ENCODE results near the gene GABRR2. TPM values are rescaled to one million over a fixed set of nuclear protein-coding genes. Genes with fewer than 3 reads are reported as not detected.

GABRR2 gene
- total and polyA plus RNA-seq, 2 experiments from 2014 or later: 0.87 to 0.94 TPM

- H3K4me1 ChIP-seq (ENCODE audit: insufficient read depth): no peaks in the 10 kb centered on the region
- no peaks in the 10 kb centered on the region for H4K20me1 ChIP-seq (ENCODE audit: insufficient read depth, poor library complexity, severe bottlenecking)
- TF ChIP-seq, protein P1, sequence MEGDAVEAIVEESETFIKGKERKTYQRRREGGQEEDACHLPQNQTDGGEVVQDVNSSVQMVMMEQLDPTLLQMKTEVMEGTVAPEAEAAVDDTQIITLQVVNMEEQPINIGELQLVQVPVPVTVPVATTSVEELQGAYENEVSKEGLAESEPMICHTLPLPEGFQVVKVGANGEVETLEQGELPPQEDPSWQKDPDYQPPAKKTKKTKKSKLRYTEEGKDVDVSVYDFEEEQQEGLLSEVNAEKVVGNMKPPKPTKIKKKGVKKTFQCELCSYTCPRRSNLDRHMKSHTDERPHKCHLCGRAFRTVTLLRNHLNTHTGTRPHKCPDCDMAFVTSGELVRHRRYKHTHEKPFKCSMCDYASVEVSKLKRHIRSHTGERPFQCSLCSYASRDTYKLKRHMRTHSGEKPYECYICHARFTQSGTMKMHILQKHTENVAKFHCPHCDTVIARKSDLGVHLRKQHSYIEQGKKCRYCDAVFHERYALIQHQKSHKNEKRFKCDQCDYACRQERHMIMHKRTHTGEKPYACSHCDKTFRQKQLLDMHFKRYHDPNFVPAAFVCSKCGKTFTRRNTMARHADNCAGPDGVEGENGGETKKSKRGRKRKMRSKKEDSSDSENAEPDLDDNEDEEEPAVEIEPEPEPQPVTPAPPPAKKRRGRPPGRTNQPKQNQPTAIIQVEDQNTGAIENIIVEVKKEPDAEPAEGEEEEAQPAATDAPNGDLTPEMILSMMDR (IDR thresholded peaks at IDR 0.05; ENCODE audit: poor library complexity): no peak
- TF ChIP-seq EZH2 (IDR thresholded peaks at IDR 0.05; ENCODE audit: borderline replicate concordance) (no peak), EZH2phosphoT487 (IDR thresholded peaks at IDR 0.05; ENCODE audit: low read depth, severe bottlenecking, unreplicated experiment) (no peak)
- H2AFZ ChIP-seq: no peak overlapping the region
- no peaks in the 10 kb centered on the region for H3K27me3 ChIP-seq
- no peak overlapping the region for H3K4me2 ChIP-seq
- H3K36me3 ChIP-seq (replicated peaks; ENCODE audit: insufficient read depth, low read depth): no peaks in the 10 kb centered on the region
- H3K9me3 ChIP-seq (ENCODE audit: low read depth): no peaks in the 10 kb centered on the region
- no peak overlapping the region for H3K27ac ChIP-seq
- WGBS (ENCODE audit: low lambda C conversion rate, missing lambda C conversion rate): 99% methylated on average over 3 of the region's 3 CpGs
- no peak overlapping the region for H3K4me3 ChIP-seq
- DNase-seq (ENCODE audit: low spot score): no peak
- no peaks in the 10 kb centered on the region for H3K79me2 ChIP-seq
- no peaks in the 10 kb centered on the region for H3K9me2 ChIP-seq (replicated peaks; ENCODE audit: insufficient read depth)
Measured at GRCh38 chr6:89335164-89335563, 20.1 kb upstream of the GABRR2 start.

- TF ChIP-seq, protein P1 (IDR thresholded peaks at IDR 0.05; ENCODE audit: poor library complexity): no peak
- TF ChIP-seq EZH2 (IDR thresholded peaks at IDR 0.05; ENCODE audit: borderline replicate concordance): no peak
- no peak for TF ChIP-seq EZH2phosphoT487 (IDR thresholded peaks at IDR 0.05; ENCODE audit: low read depth, severe bottlenecking, unreplicated experiment)
- H4K20me1 ChIP-seq (ENCODE audit: insufficient read depth, poor library complexity, severe bottlenecking): no peaks in the 10 kb centered on the region
- no peaks in the 10 kb centered on the region for H3K9me3 ChIP-seq (ENCODE audit: low read depth)
- H3K36me3 ChIP-seq (replicated peaks; ENCODE audit: insufficient read depth, low read depth): no peaks in the 10 kb centered on the region
- no peaks in the 10 kb centered on the region for H3K27me3 ChIP-seq
- no peak overlapping the region for H3K4me3 ChIP-seq
- no peak overlapping the region for H3K27ac ChIP-seq
- DNase-seq (ENCODE audit: low spot score): no peak
- no peak overlapping the region for H2AFZ ChIP-seq
- H3K79me2 ChIP-seq: no peaks in the 10 kb centered on the region
- WGBS (ENCODE audit: low lambda C conversion rate, missing lambda C conversion rate): 92% methylated on average over 1 of the region's 1 CpG
- H3K4me1 ChIP-seq (ENCODE audit: insufficient read depth): no peaks in the 10 kb centered on the region
- H3K4me2 ChIP-seq: no peak overlapping the region
- no peaks in the 10 kb centered on the region for H3K9me2 ChIP-seq (replicated peaks; ENCODE audit: insufficient read depth)
Measured at GRCh38 chr6:89330910-89331309, 15.8 kb upstream of the GABRR2 start.

DNA sequence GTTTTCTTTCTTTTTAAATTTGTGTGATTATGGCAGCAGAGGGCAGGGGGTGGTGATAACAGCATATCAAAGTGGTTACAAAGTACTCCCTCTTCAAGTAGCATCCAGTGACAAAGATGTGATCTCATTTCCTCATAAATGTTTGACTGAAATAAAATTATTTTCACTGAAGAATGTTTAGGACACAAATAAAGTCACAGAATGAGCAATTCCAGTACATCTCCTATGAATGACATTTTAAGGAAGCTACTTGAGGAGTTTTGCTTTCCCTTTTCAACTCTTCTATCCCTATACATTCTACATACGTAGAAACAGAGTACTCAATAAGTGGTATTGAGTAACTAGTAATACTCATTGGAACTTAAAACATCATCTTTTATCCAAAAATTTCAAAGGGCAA is 13.9 kb upstream of the GABRR2 start:
- Histone ChIP-seq H3K4me1 (ENCODE audit: insufficient read depth) (peaks cover 2% of the 10 kb centered on the region), H3K9me2 (replicated peaks; ENCODE audit: insufficient read depth) (no peaks in the 10 kb centered on the region), H3K27ac (no peak overlapping the region), H3K9me3 (ENCODE audit: low read depth) (no peaks in the 10 kb centered on the region), H3K36me3 (replicated peaks; ENCODE audit: insufficient read depth, low read depth) (no peaks in the 10 kb centered on the region), H3K27me3 (no peaks in the 10 kb centered on the region), H3K79me2 (no peaks in the 10 kb centered on the region), H3K4me2 (no peak overlapping the region), H3K4me3 (no peak overlapping the region), H4K20me1 (ENCODE audit: insufficient read depth, poor library complexity, severe bottlenecking) (no peaks in the 10 kb centered on the region), H2AFZ (no peak overlapping the region)
- no peak for DNase-seq (ENCODE audit: low spot score)
- WGBS (ENCODE audit: low lambda C conversion rate, missing lambda C conversion rate): 94% methylated on average over 1 of the region's 1 CpG
- TF ChIP-seq EZH2phosphoT487 (IDR thresholded peaks at IDR 0.05; ENCODE audit: low read depth, severe bottlenecking, unreplicated experiment): no peak
- TF ChIP-seq, protein P1 (IDR thresholded peaks at IDR 0.05; ENCODE audit: poor library complexity): no peak
- no peak for TF ChIP-seq EZH2 (IDR thresholded peaks at IDR 0.05; ENCODE audit: borderline replicate concordance)

GRCh38 chr6:89324304-89324703 is 9.2 kb upstream of the GABRR2 start:
- Histone ChIP-seq H3K27ac (peak overlapping the region; percentile 51), H3K36me3 (replicated peaks; ENCODE audit: insufficient read depth, low read depth) (no peaks in the 10 kb centered on the region), H4K20me1 (ENCODE audit: insufficient read depth, poor library complexity, severe bottlenecking) (no peaks in the 10 kb centered on the region), H3K4me3 (no peak overlapping the region), H3K27me3 (no peaks in the 10 kb centered on the region), H3K9me3 (ENCODE audit: low read depth) (no peaks in the 10 kb centered on the region), H3K4me2 (peak overlapping the region; percentile 25), H3K4me1 (ENCODE audit: insufficient read depth) (peaks cover 7% of the 10 kb centered on the region), H3K79me2 (peaks cover 2% of the 10 kb centered on the region), H2AFZ (no peak overlapping the region), H3K9me2 (replicated peaks; ENCODE audit: insufficient read depth) (no peaks in the 10 kb centered on the region)
- DNase-seq (ENCODE audit: low spot score): no peak
- TF ChIP-seq EZH2phosphoT487 (IDR thresholded peaks at IDR 0.05; ENCODE audit: low read depth, severe bottlenecking, unreplicated experiment): no peak
- TF ChIP-seq, protein P1 (IDR thresholded peaks at IDR 0.05; ENCODE audit: poor library complexity): no peak
- no peak for TF ChIP-seq EZH2 (IDR thresholded peaks at IDR 0.05; ENCODE audit: borderline replicate concordance)
- WGBS (ENCODE audit: low lambda C conversion rate, missing lambda C conversion rate): 53% methylated on average over 3 of the region's 3 CpGs
